GM21423 (cell line): ENCODE data around the gene HES5.

ENCODE experiments used
- ATAC-seq: cut with Tn5 transposase; IDR thresholded peaks from one replicate; pipeline ENCODE4 v1.9.1; 2021; ENCODE audit warnings: mild to moderate bottlenecking, moderate library complexity; ENCODE audit not compliant: unreplicated experiment

The HES5 gene

DNA sequence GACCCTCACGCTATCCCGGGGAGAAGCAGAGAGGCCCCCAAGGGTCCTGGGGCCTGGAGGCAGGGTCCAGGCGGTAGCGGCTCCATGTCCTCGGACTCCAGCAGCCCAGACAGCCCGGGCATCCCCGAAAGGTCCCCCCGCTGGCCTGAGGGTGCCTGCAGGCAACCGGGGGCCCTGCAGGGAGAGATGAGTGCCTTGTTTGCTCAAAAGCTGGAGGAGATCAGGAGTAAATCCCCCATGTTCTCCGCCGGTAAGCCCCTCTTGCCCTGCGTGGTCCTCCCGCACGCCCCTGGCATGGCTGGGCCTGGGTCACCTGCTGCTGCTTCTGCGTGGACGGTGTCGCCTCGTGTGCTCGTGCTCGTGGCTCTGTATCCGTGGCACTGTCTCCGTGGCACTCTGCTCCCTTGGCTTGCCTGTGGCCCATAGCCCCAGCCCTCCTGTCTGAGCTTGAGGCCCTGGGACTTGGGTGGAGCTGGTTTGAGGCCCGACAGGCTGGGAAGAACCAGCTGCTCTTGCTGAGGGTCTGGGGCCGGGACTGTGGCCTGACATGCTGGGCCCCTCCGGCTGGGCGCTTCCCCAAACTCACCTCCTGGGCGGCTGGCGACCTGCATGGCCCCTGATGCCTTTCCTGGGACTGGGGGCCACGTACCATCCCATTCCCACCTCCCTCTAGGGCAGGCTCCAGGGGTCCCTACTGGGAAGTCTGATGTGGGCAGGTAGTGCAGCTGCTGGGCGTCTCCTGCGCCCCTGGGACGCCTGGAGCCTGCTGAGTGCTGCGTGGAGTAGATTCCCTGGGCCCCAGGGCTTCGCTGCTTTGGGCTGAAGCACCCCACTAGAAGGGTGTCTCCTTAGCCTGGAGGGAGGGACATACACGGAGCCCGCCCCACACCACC, 27.2 kb downstream of the HES5 start:
- no peak for ATAC-seq

DNA sequence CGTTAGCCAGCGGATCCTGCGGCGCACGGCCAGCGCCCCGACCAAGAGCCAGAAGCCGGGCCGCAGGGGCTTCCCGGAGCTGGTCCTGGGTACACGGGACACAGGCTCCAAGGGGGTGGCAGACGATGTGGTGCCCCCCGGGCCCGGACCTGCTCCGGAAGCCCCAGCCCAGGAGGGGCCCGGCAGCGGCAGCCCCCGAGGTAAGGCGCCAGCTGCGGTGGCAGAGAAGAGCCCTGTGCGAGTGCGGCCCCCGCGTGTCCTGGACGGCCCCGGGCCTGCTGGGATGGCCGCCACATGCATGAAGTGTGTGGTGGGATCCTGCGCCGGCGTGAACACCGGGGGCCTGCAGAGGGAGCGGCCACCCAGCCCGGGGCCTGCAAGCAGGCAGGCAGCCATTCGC, 27.9 kb downstream of the HES5 start:
- no peak for ATAC-seq

DNA sequence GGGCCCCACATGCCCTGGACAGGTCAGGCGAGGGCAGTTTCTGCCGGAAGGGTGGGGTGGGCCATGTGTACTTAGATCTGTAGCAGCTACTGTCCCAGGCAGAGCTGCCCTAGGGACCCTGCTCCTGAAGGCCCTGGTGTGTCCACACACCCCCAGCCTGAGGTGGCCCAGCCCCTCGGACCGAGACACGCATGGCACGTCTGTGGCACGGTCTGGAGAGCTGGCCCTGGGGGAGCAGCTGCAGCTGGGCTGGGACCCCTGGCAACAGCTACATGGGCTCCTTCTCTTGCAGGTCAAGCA, 28.3 kb downstream of the HES5 start:
- ATAC-seq: no peak

DNA sequence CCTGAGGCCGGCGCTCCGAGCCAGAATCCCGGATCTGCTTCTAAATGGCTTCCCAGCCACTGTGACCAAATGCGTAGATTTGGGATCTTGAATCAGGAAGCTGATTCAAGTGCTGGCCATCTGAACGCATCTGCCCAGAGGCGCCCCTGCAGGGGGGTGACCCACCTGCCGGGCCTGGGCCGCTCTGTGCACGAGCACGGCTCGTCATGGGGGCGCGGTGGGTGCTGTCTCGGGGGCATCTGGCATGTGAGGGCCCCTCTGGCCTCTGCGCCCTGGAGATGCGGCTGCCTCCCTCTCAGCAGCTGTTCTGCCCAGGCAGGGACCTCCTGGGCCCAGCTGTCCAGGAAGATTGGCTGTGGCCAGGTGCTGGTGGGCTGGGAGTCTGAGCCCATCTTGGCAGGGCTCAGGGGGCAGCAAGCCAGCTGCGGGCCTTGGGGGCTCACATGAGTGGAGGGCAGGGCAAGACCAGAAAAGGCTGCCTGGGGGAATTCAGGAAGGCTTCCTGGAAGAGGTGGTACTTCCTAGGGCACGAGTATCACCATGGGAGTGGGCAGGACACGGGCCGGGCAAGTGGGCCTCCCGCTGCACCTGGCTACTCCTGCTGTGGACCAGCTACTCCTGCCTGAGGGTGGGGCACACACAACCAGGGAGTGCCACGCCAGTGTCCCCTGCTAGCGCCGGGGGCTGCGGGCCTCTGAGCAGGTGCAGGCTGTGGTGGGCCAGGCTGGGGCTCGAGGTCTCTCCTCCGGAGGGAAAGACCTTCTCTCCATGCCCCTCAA, 28.8 kb downstream of the HES5 start:
- no peak for ATAC-seq

DNA sequence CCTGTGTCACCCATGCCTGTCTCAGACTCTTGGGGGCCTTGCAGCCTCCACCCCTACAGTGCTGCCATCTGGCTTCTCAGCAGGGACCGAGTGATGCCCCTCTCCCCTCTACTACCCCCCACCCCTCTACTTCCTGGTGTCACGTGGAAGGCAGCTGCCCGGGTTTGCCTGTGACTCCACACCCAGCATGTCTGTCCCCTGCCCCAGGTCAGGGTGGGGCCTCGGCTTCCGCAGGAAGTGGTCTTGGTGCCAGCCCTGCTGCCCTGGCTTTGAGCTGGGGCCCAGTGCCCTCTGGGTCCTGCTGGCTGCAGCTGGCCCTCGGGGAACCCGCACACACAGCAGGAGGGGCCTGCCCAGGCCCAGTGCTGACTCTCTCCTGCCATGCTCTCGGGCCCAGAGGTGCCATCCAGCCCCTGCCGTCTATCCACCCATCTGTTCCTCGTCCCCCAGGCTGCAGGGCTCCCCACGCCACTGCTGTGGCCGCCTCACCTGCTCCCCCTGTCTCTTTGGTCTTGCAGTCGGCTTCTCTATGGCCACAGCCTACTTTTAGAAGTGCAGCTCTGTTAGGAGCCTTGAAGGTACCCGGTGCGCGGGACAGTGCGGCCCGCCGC, 30.0 kb downstream of the HES5 start:
- no peak for ATAC-seq

DNA sequence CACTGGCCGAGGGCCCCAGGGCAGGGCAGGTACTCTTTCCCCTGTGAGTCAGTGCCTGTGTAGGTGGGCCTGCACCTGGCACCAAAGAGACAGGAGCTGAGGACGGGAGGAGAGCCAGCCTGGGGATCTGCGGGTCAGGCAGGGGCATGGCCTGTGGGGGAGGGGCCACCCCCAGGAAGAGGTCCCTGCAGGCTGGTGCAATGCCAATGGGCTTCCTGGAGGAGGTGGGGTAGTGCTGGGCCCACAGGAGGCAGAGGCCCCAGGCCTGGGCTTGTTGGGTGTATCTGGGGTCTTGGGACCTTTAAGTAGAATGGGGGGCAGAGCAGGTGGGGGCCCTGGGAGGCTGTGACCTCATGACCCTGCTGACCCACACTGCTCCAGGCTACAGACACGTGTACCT, 30.8 kb downstream of the HES5 start:
- ATAC-seq: no peak

DNA sequence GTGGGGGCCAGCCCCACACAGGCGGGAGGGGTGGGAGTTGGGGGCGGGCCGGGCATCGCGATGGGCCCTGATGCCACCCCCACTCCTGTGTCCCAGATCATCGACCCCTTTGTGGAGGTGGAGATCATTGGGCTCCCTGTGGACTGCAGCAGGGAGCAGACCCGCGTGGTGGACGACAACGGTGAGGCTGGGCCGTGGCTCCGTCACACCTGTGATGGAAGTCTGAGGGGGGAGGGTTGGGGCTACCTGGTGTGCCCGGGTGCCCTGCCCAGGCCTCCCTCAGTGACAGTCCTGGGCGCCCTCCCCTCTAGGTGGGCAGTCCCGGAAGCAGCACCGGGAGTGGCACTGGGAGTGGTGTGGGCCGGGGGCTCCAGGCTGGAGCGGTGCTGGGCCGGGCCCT, 31.4 kb downstream of the HES5 start:
- ATAC-seq: no peak

DNA sequence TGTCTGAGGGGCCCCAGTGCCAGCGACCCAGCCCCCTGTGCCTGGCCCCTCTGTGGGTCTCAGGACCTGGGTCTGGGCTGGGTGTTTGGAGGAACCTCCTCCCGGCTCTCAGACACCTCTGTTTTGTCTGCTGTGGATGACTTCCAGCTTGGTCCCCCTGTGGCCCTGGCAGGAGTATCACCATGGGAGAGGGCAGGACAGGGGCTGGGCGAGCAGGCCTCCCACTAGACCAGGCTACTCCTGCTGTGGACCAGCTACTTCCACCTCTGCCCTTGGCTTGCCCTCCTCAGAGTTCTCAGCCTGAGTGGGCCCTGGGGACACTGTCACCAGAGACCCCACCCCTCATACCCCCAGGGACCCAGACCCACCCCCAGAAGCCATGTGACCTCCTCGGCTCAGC, 32.2 kb downstream of the HES5 start:
- no peak for ATAC-seq

DNA sequence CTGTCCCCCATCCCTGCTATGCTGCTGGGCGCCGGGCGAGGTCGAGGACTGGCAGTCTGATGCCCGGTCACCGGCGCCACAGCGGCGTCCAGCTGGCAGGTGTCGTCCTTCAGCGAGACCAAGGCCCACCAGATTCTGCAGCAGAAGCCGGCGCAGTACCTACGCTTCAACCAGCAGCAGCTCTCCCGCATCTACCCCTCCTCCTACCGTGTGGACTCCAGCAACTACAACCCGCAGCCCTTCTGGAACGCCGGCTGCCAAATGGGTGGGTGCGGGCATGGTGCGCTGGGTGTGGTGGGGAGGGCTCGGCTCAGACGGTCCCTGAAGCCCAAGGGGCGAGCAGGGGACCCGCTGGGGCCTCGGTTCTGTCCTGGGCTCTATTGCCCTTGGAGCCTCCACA, 33.3 kb downstream of the HES5 start:
- ATAC-seq: no peak

DNA sequence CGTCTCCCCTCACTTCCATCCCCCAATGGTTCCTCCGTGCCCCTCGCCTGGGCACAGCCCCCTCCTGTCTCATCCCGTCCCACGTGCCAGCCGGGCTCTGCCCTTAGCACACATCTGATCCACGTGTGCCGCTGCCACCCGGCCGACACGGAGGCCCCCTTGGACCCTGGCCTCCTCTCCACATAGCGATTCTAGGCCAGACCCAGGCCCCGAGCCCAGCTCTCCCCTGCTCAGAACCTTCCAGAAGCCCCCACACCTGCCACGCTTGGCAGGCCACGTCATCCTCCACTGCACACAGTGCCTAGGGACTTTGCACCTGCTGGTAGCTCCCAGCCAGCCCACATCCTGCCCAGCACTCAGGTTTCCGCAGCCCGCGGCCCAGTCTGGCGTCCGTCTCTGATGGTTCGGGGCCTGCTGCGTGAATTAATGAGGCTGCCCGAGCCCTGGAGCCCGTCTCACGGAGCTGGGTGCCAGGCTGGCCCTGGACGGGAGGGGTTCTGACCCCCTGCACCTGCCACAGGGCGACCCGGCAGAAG, 33.9 kb downstream of the HES5 start:
- ATAC-seq: peak; percentile 57

DNA sequence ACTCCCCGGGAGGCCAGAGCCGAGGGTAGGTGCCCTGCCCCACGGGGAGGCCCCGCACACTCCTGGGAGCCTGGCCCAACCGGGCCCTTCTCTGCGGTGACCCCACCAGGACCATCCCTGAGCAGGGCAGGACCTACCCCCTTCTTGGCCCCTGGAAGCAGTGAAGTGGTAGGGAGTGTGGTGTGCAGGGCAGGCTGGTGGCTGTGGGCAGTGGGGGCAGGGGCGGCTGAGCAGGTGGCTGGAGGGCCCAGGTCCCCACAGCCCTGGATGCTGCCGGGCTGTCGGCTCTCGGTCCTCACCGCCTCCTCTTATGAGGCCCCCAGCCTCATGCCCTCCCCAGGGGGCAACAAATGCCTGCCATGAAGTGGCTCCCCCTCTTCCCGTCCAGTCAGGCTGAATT, 34.5 kb downstream of the HES5 start:
- ATAC-seq: no peak

DNA sequence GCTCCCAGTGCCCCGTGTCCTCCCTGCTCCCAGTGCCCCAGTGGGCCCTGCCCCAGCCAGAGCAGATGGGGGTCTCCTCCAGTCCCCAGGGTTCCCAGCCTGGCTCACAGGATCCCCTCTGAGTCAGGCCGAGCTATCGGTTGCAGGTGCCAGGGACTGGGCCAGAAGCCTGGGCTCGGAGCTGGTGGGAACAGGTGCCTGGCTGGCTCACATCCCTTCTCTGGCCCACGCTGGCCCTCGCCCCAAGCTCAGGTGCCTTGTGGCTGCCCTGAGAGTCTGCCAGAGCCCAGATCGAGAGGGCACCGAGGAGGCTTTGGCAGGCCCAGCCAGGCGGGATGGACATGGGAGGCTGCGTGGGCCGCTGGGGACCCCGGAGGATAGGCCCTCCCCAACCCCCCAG, 35.0 kb downstream of the HES5 start:
- ATAC-seq: no peak

DNA sequence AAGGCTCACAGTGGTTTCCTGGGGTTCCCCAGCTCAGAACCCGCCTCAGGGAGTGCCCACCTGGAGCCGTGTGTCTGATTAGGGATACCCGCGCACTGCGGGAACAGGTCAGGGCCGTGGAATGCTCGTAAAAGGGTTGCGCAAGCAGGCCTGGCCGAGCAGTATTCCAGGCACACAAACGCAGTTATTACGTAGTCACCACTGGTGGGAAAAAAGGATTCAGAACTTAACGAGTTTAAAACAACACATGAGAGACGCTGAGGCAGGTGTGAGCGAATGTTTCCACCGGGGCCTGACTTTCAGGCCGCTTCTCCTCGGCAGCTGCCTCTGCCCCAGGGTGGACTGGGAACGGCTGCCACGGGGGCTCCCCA, 35.8 kb downstream of the HES5 start:
- ATAC-seq: no peak

DNA sequence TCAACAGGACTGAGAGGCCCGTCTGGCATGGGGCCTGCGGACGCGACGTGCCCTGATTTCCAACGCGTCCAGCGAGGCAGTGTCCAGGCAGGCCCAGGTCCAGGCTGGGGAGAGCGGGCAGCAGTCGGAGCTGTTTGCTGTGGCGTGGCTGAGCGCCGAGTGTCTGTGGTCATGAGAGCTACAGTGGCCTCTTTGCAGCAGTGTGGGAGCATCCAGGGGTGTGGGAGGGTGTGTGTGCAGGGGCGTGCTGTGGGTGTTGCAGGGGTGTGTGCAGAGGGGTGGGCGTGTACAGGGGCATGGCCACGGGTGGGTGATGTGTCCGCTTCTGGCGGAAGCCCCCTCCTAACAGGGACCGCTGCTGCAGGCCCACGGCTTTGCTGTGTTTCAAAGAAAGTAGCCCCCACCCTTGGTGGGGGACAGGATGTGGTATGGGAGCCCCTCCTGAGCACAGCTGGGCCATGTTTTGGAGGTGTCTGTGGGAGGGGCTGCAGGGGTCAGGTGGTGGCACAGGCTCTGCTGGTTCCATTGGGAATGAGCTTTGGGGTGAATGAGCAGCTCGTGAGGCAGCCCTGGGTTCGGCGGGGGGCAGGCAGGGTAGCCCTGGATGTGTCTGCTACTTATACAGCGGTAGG, 36.3 kb downstream of the HES5 start:
- no peak for ATAC-seq

DNA sequence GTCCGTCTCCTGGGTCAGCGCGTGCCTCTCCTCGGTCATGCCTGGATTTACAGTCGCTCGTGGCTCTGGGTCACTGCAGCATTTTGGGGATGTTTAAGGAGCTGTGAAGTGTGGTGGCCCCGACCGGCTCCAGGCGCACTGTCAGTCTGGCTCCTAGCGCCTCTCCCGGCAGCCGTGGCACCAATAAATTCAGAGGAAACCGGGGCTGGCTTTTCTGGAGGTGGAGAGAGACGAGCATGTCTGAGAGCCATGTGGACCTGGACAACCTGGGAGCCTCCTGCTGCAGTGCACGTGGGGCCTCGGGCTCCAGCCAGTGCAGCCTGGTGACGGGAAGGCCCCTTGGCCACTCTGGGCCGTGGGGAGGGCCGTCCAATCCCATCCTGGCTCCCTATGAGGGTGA, 36.8 kb downstream of the HES5 start:
- no peak for ATAC-seq

DNA sequence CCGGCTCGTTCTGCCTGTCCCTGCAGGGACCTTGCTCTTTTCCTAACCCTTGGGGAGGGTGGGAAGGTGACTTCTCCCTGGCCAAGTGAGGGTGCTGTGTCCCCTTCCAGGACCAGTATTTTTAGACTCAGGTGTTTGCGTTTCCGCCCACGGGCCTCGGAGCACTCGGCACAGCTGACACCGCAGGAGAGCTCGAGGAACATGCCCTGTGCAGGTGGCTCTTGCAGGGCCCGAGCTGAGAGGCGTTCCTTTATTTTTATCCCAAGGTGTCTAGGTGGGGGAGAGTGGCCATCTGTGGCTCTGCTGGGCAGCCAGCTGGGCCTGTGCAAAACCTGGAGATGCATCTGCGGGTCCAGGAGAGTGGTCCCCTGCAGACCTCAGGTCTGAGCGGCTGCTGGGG, 38.0 kb downstream of the HES5 start:
- ATAC-seq: no peak

DNA sequence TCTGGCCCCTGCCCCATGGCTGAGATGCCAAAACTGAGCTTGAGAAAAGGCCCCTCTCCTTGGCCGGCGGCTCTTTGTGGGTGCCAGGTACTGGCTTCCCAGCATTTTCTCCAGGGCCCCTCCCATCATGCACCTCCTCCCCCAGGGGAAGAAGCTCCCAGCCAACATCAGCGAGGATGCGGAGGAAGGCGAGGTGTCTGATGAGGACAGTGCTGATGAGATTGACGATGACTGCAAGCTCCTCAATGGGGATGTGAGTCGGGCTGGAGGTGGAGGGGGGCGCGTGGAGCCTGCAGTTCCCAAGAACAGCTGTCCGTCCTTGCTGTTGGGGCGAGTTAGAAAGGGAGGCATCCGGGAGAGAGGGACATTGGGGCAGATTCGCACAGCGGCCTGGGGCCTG, 40.4 kb downstream of the HES5 start:
- ATAC-seq: no peak

DNA sequence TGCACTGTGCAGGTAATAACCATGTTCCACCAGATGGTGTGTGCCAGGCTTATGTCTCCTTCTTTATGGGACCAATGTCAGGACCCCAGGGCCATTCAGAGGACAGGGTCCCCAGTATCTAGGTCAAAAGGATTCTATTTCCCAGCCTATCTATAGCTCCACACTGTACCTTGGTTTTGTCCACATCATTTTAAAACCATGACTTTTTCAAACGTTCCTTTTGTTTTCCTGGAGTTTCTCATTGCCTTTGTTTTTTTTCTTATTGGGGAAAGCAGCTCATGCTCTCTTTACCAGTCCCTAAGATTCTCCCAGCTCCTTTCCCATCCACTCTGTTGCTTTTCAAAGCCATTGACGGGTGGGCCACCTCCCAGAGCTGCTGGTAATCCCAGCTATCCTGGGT, 41.4 kb downstream of the HES5 start:
- no peak for ATAC-seq

DNA sequence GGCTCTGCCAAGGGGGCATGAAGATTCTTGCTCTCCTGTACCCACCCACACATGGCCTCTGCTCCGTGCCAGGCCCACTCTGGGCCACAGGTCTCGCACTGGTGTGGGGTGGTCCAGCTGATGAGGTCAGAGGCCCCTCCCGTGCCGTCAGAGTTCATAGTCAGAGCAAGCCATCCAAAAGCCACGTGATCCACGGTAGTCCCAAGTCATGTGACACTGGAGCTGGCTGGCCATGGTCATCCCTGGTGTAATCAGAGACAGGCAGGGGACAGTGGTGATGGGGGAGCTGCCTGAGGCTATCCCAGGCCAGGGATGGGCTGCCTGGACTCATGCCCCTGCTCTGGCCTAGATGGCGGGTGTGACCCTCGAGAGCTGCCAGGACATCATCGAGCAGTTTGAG, 43.5 kb downstream of the HES5 start:
- no peak for ATAC-seq

DNA sequence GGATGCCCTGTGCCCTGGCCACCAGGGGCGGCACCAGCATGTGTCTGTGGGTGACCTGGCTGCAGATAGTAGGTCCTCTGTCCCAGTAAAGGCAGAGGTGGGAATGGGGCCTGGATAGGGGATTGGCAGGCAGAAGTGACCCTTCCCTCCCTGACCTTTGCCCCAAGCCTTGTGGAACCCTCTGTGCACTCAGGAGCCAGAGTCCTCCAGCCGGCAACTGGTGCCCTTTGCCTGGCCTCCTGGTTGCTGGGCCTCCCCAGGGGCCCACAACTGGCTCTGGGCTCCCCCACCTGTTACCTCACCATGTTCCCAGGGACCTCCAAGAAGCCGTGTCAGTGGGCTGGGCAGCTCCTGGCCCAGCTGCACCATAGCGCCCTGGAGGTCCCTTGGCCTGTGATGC, 44.0 kb downstream of the HES5 start:
- no peak for ATAC-seq

DNA sequence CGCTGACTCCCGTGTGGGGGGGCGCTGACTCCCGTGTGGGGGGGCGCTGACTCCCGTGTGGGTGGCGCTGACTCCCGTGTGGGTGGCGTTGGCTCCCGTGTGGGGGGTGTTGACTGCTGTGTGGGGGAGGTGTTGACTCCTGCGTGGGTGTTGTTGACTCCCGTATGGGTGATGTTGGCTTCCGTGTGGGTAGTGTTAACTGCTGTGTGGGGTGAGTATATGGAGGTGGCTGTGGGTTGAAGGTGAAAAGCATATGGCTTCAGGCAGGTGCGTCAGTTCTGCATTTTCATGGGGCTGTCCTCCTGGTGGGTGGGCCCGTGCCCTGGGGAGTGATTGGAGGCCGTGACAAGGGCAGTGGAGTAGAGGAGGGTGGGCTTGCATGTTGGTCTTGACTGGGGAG, 46.1 kb downstream of the HES5 start:
- no peak for ATAC-seq
